HG03095 (cell line): ENCODE measurements around the gene MRM2.

Experiments
- ATAC-seq: cut with Tn5 transposase; IDR thresholded peaks from one replicate; pipeline ENCODE4 v1.9.1; 2021; ENCODE audit warnings: moderate library complexity; ENCODE audit not compliant: unreplicated experiment

The MRM2 gene

GRCh38 chr7:2241580-2242540 is at the start of gene MRM2, which contains the start of gene NUDT1:
TSS of gene MRM2 (minus strand) at chr7:2242205. CDS start at chr7:2242169, 36 bp downstream.
TSS of gene NUDT1 (plus strand) at chr7:2242226. CDS start at chr7:2244575, 2,349 bp downstream.
- ATAC-seq: peak; percentile 53

DNA sequence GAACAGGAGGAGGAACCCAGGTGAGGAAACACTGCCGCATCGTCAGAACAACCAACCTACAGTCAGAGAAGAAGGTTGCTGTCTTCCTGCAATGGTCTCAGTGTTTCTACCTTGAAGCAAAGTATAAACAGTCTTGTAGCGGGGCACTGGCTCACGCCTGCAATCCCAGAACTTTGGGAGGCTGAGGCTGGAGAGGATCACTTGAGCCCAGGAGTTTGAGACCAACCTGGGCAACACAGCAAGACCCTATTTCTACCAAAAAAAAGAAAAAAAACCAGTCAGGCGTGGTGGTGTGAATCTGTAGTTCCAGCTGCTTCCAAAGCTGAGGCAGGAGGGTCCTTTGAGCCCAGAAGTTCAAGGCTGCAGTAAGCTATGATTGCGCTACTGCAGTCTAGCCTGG is 48.9 kb upstream of the MRM2 start:
- ATAC-seq: no peak

- no peak for ATAC-seq
Observed at GRCh38 chr7:2289621-2290020, 47.6 kb upstream of the MRM2 start.

- no peak for ATAC-seq
Observed at GRCh38 chr7:2289111-2289586, 47.1 kb upstream of the MRM2 start.

DNA sequence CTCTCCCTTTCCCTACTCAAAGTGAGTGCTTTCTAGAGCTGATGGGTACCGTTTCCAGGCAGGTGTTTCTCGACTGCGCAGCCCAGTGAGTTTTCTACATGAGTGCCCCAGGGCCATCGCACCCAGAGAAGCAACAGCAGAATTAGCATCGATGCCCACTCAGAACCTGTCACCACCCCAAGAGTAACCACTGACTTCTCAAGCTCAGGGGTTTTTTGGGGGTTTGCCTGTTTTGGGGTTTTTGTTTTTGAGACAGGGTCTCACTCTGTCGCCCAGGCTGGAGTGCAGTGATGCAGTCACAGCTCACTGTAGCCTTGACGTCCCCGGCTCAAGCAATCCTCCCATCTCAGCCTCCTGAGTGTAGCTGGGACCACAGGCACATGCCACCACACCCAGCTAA is 46.5 kb upstream of the MRM2 start:
- no peak for ATAC-seq

GRCh38 chr7:2287745-2288144 is 45.7 kb upstream of the MRM2 start:
- no peak for ATAC-seq

DNA sequence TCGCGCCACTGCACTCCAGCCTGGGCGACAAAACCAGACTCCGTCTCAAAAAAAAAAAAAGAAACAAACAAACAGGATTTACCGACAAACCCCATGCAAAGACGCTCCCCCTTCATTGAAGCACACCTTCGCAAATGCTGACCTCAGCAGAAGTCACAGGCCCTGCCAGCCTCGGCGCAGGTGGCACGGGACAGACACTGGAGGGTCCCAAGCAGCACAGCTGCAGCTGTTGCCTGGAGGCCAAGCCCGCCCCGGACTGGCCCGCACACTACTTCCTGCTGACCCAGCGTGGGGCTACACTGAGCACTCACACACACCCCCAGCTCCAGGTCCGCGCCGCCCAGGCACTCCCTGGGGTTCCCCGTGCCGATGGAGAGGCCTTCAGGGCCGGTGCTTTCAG is 41.1 kb upstream of the MRM2 start:
- ATAC-seq: no peak

GRCh38 chr7:2282185-2282751 is 40.3 kb upstream of the MRM2 start:
- ATAC-seq: no peak

GRCh38 chr7:2281541-2281940 is 39.5 kb upstream of the MRM2 start:
- no peak for ATAC-seq

- no peak for ATAC-seq
Observed at GRCh38 chr7:2280424-2280823, 38.4 kb upstream of the MRM2 start.

DNA sequence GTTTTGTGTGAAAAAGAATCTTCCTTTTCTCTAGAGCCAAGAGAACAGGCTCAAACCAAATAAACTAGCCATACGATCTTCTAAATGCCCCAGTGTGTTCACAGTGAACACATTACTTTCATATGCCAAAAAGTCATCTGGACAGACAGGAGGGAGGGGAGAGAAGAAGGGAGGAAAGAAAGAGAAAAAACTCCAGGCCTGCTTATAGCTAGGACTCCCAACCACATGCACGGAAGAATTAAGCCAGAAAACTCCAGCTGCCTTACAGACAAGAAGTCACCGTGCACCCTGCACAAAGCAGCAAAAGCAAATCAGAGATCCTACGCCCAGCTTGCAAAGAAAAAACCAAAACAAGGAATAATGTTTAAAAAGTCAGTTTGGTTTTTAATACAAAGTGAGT is 37.9 kb upstream of the MRM2 start:
- no peak for ATAC-seq

- ATAC-seq: no peak
Observed at GRCh38 chr7:2278026-2278425, 36.0 kb upstream of the MRM2 start.

DNA sequence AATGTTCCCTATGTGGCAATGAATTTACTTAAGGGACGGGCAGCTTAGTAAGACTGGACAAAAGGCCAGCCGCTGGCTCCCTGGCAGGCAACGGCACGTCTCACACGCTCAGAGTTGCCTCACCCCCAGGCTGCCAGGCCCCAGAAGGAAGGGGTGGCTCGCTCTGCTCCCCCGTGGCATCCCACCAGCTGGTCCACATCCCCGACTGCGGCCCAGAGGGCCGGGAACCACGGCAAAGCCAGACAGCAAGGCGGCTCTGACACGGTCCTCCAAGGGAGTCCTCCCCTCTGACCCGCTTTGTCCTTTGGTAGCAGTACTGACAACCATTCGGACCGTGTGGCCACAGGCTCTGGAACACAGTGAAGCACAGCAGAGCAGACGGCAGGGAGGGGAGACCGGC is 34.1 kb upstream of the MRM2 start:
- no peak for ATAC-seq

GRCh38 chr7:2275101-2275500 is 33.1 kb upstream of the MRM2 start:
- ATAC-seq: no peak

DNA sequence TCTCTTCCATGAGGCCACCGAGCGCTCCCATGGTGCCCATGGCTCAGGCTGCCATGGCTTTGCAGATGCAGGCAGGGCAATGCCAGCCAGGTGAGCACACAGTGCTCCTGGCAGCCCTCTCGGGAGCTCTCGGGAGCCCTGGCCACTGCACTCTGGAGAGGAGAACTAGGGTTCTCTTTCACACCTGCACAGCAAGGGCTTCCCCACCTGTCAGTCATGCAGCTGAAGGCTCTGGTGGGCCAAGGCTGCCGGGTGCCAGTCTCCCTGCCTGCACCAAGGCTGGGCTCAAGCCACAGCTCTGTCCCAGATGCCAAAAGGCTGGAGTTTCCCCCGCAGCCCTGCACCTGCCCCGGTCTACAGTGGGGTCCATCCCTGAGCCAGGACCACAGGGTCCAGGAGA is 32.7 kb upstream of the MRM2 start:
- ATAC-seq: no peak

DNA sequence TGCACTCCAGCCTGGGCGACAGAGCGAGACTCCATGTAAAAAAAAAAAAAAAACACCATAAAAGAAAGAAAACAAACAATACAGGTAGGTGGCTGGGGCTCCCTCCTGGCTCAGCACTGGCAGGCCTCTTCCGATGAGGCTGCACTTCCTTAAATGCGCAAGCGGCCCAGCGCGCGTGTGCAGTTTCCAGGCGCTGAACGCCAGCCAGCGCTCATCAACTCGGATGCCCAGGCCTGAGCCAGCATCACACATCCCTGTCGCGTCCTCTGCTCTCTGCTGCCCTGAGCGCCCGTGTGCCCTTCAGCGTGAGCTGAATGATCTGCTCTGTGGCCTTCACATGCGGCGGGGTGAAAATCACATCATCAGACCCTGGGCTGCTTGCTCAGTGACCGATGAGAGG is 31.9 kb upstream of the MRM2 start:
- ATAC-seq: no peak

DNA sequence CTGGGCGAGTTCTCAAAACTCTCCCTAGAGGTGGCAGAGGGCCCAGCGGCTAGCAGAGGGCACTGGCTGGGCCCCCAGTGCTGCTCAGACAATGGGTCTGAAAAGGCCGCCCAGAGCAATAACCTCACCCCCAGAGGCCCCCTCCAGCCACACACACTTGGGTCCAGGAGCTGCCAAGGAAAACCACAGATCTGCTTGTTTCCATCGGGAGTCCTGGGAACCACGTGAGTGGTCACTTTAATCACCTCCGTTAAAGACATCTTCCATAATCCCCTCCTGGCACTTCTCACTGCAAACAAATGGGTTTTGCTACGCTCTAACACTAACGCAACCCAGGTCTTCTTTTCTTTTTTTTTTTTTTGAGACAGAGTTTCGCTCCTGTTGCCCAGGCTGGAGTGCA is 30.0 kb upstream of the MRM2 start:
- no peak for ATAC-seq

DNA sequence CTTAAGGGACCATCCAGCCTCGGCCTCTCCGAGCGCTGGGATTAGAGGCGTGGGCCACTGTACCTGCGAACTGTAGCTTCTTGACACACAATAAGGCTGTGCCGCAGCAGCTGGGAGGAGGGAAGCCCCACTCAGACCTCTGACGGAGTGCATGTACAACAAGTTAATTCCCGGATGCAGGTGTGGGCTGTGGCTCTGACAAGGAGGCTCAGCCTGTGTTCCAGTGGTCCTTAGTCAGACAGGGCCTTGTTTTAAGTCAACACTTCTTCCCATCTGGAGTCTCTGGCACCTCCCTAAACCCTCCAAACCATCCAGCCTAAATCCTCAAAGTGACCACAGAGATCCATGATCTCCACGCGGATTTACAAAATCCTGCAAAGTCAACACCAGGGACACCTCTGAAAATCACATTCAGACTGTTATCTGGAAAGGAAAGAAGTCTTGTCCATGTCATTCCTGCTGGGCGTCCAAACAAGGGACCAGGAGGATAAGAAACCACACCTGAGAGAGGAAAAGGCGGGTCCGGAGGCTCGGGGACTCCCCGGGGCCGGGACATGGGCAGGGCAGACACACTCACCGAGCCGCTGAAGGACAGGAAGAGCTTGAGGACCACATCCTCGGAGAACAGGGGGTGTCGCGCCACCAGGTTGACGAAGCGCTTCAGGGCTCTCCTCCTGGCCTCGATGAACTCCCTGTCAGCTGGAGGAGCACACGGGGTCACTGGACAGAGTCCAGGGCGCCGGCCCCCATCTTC is 29.4 kb upstream of the MRM2 start:
- ATAC-seq: no peak

DNA sequence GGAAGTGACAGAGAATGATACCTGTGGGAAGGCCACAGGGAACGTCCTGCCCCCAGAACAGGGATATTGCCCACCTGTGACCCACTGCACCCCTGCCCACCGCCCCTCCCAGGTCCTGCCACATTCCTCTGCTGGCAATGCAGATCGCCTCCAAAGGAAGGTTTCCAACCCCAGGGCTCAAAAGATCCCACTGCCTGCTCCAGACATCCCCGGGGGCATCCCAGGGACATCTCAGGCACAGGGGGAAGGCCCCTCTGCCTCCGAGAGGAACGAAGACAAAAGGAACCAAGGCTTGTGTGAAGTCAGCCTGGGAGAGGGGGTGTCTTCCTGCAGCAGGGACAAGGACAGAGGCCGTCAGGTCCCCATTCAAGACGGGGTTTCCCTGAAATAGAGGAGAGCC is 28.5 kb upstream of the MRM2 start:
- ATAC-seq: no peak

GRCh38 chr7:2269991-2270460 is 28.0 kb upstream of the MRM2 start:
- no peak for ATAC-seq
